Right lung (tissue), 5 donors: ENCODE results near the gene NR5A2. TPM values are rescaled to one million over a fixed set of nuclear protein-coding genes. Genes with fewer than 3 reads are reported as not detected.

Source experiments
- DNase-seq, 2 donors: peaks; one replicate each; pipeline ENCODE4 v3.0.0-alpha.2; 2013
- polyA plus RNA-seq, 5 donors: library from polyadenylated mRNA; unstranded; fragments of 120-200 nt; gene quantifications; one replicate each; pipeline versions ENCODE4 v1.2.1 to v1.2.3, GENCODE V29; 2013; ENCODE audit warnings: inconsistent platforms in 1 of 5, low replicate concordance in 1 of 5; ENCODE audit not compliant: insufficient read length in 5 of 5, insufficient read depth in 1 of 5

NR5A2 gene
- polyA plus RNA-seq, 5 donors, result 5.2 to 9.3 (median 8.9) TPM

DNA sequence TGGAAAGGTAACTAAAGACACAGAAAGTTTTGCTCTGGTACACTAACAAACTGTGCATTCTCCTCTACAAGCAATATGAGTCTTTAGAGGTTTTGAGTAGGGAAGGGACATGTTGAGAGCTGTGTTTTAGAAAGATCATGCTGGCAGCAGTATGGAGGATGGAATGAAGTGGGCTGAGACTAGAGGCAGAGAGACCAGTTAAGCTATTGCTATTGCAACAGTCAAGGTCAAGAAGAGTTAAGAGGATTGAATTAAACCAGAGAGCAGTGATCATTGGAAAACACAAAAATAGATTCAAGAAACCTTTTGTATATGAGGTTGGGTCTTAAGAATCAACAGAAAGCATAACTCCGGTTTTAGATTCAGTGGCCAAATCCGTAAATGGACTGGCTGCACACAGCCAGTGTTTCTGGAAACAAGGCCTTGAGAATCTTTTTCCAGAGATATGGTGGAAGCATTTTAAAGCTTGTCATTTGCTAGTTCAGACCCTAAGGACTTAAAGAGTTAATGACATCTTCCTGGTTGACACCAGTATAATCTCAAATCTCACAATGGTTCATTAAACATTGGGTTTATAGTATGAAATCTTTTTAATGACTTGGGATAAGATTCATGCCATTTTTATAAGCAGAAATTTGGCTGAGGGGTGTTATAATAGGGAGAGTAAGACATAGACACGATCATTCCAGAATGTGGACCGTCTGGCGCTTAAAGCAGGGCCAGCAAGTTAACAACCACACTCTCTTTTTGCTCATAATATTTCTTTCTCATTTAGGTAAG, 177.9 kb downstream of the NR5A2 start:
- peak; percentile 36 to 47 for DNase-seq

DNA sequence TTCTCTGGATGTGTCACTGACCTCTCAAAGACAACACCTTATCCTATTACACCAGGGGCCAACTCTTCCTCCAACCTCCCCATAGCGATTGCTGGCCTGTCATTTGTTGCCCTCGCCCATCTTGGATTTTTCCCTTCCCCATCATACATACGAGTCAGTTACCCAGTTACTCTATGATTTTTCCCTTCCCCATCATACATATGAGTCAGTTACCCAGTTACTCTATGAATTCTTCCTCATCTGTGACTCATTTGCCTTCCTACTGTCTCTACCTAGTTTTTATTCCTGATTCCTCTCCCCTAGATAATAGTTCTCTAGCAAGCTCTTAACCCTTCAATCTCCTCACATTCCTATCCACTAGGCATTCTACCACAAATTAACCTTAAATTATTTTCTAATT, 178.8 kb downstream of the NR5A2 start:
- no peak for DNase-seq

GRCh38 chr1:200206761-200207160, 179.3 kb downstream of the NR5A2 start:
- DNase-seq, result no peak

GRCh38 chr1:200207711-200208126, 180.2 kb downstream of the NR5A2 start:
- no peak for DNase-seq

DNA sequence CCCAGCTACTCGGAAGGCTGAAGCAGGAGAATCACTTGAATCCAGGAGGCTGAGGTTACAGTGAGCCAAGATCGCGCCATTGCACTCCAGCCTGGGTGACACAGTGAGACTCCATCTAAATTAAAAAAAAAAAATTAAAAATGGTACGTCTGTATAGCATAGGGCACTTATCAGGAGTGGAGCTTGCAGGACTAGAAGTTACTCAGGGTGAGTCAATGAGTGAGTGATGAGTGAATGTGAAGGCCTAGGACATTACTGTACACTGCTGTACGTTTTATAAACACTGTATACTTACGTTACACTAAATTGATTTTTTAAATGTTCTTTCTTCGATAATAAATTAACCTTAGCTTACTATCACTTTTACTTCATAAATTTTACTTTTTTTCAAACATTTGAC, 183.6 kb downstream of the NR5A2 start:
- DNase-seq, result no peak

DNA sequence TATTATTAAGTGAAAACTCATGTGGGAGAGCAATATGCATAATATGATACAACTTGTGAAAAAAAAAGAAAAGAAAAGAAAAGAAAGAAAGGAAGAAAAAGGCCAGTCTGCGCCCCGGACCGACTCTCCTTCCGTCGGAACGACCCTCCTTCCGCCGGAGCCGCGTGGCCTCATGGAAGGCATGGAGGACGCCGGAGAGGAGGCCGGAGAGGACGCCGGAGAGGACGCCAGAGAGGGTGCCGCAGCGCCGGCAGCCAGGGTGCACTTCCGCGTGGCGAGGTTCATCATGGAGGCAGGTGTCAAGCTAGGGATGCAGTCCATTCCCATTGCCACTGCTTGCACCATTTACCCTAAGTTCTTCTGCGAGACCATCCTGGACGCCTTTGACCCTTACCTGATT, 185.9 kb downstream of the NR5A2 start:
- no peak for DNase-seq

DNA sequence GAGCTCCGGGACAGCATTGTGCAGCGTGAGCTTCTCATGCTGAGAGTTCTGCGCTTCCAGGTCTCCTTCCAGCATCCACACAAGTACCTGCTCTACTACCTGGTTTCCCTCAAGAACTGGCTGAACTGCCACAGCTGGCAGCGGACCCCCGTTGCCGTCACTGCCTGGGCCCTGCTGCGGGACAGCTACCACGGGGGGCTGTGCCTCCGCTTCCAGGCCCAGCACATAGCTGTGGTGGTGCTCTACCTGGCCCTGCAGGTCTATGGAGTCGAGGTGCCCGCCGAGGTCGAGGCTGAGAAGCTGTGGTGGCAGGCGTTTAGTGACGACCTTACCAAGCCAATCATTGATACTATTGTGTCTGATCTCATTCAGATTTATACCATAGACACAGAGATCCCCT, 186.4 kb downstream of the NR5A2 start:
- DNase-seq, result no peak

DNA sequence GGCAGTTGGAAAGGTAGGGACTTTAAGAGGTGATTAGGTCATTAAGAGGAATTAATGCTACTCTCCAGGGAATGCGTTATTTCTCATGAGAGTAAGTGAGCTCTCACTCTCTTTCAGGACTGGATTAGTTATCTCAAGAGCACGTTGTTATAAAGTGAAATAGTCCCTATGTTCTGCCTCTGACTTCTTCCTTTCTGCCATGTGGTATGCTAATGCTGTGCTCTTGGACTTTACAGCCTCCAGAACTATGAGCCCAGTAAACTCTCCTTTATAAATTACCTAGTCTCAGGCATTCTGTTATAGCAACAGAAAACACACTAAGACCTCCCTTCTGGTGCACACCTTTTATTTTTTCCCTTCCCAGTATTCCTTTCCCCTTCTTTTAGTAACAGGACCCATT, 187.8 kb downstream of the NR5A2 start:
- DNase-seq, result no peak

DNA sequence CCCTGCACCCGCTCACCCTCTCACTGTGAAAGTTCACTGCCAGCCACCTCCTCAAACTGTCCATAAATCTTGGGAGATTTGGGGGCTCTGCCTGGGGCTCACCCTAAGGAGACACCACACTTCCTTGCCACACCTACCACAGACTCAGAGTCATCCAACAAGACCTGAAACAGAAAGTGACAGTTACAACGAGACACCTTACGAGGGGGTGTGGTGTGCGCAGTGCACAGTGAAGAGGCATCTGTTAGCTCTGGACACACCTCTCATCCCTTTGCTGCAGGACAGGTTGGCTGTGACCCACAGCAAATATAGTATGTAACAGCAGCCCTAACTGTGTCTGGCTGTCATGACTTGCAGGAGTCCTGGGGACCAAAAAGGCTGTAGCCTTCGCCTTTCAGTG, 190.2 kb downstream of the NR5A2 start:
- no peak for DNase-seq

DNA sequence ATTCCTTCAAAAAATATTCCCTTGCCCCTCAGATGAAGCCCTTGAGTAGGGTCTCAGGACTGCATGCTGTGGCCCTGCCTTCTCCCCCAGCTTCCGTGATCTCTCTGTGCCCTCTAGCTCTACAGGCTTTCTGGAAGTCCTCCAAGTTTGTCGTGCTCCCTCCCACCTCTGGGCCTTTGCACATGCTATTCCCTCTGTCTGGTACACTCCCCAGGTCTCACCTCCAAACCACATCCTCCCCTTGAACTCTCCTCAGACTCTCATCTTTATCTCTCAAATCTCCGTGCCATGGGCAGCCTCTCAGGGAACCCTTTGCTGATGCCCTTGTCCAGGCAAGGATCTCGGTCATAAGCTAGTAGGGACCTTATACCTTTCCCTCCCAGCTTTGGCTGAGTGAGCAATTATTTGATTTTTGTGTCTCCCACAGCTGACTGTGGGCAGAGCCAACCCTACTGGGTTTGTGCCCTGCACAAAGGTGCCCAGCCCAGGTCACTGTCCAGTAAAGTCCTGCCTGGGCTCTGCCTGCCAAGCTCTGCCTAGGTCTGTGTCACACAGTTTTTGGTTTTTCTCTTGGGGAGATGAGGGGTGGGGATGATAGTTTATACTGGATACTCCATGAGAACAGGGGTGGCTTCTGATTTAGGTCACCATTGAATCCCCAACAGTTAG, 194.2 kb downstream of the NR5A2 start:
- DNase-seq, result no peak

- no peak for DNase-seq
These were observed 195.7 kb downstream of the NR5A2 start for GRCh38 chr1:200223207-200223606.

DNA sequence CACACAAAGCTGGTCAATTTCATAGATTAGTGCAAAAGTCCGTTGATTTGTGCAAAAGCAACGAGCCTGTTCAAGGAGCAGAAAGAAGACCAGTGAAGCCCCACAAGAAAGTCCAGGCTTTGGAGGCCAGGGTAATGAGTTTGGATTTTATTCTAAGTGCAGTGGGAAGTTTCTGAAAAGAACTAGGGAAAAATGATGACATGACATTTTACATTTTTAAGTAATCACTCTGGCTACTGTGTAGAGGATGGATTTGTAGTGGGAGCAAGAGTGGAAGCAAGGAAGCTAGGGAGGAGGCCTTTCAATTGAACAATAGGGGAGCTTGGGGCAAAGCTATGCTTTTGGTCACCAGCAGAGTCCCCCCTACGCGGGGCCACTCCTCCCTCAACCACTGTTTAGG, 196.1 kb downstream of the NR5A2 start:
- DNase-seq, result no peak

- no peak for DNase-seq
These were observed 196.8 kb downstream of the NR5A2 start for GRCh38 chr1:200224315-200224714.

GRCh38 chr1:200226268-200226968, 198.9 kb downstream of the NR5A2 start:
- DNase-seq, result no peak

DNA sequence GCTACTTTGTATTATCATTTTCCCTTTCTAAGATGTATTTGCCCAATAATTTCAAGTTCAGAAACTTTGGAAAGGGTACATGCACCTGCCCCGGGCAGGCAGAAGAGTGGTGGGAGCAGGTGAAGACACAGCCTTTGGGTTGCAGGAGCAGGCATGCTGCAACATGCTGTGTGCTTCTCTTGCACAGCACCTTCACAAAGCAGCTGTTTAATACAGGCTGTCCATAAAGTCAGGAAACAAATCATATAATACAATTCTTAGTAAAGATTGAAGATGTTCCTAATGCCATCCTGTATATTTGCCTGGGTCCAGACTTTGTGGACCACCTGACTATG, 199.4 kb downstream of the NR5A2 start:
- no peak for DNase-seq
